IPS-15b (cell line): ENCODE measurements around the gene BTBD8.
"Not testable (repeated sequence)": the region's sequence is repeated elsewhere in the genome, so short reads cannot be mapped to it uniquely, and the experiment has no call there.

Source experiments
- H3K27me3 ChIP-seq: one replicate; pipeline ENCODE4 v1.6.1; 2013; ENCODE audit warnings: low read length; ENCODE audit not compliant: control insufficient read depth, insufficient read depth
- H3K36me3 ChIP-seq: one replicate; pipeline ENCODE4 v1.6.1; 2013; ENCODE audit warnings: low read length; ENCODE audit not compliant: control insufficient read depth, insufficient read depth
- H3K4me1 ChIP-seq: one replicate; pipeline ENCODE4 v1.6.1; 2013; ENCODE audit warnings: mild to moderate bottlenecking, low read length; ENCODE audit not compliant: control insufficient read depth, insufficient read depth
- H3K4me3 ChIP-seq: one replicate; pipeline ENCODE4 v1.5.1; 2013; ENCODE audit warnings: low read depth, low read length
- H3K9ac ChIP-seq: one replicate; pipeline ENCODE4 v1.6.1; 2013; ENCODE audit warnings: low read depth, mild to moderate bottlenecking, low read length
- H3K9me3 ChIP-seq: one replicate; pipeline ENCODE4 v1.6.1; 2013; ENCODE audit warnings: mild to moderate bottlenecking, low read length; ENCODE audit not compliant: control insufficient read depth, insufficient read depth

The BTBD8 gene

GRCh38 chr1:92070892-92071291 is 9.3 kb upstream of the BTBD8 start:
- Histone ChIP-seq H3K9ac (no peak overlapping the region), H3K4me3 (no peak overlapping the region), H3K36me3 (no peaks in the 10 kb centered on the region), H3K4me1 (peaks cover 3% of the 10 kb centered on the region), H3K9me3 (no peaks in the 10 kb centered on the region), H3K27me3 (no peaks in the 10 kb centered on the region)

GRCh38 chr1:92074446-92074845 is 5.7 kb upstream of the BTBD8 start:
- H3K4me3 ChIP-seq, H3K9ac ChIP-seq, H3K9me3 ChIP-seq, H3K36me3 ChIP-seq, H3K4me1 ChIP-seq, H3K27me3 ChIP-seq: not testable (repeated sequence)

GRCh38 chr1:92075311-92075710 is 4.8 kb upstream of the BTBD8 start, which contains the start of gene SETSIP:
Gene SETSIP (minus strand): TSS chr1:92075411. CDS start chr1:92075411, 0 bp downstream.
- H3K36me3 ChIP-seq: no peaks in the 10 kb centered on the region
- no peak within 1 kb of the TSS for H3K4me3 ChIP-seq
- H3K9me3 ChIP-seq: no peaks in the 10 kb centered on the region

GRCh38 chr1:92076363-92076762 is 3.8 kb upstream of the BTBD8 start:
- H3K9ac ChIP-seq: no peak overlapping the region
- H3K36me3 ChIP-seq: no peaks in the 10 kb centered on the region
- no peak overlapping the region for H3K4me3 ChIP-seq
- no peaks in the 10 kb centered on the region for H3K9me3 ChIP-seq
- H3K4me1 ChIP-seq: no peaks in the 10 kb centered on the region
- no peaks in the 10 kb centered on the region for H3K27me3 ChIP-seq

More at GRCh38 chr1:92075311-92075710, 4.8 kb upstream of the BTBD8 start, which contains the start of gene SETSIP:
- peaks cover 3% of the 10 kb centered on the region for H3K4me1 ChIP-seq
- no peak within 1 kb of the TSS for H3K9ac ChIP-seq
- H3K27me3 ChIP-seq: no peaks in the 10 kb centered on the region

GRCh38 chr1:92078077-92078476 is 2.1 kb upstream of the BTBD8 start:
- not testable (repeated sequence) for H3K27me3 ChIP-seq, H3K36me3 ChIP-seq

GRCh38 chr1:92079441-92079840 is 704 bp upstream of the BTBD8 start:
- H3K27me3 ChIP-seq: no peaks in the 10 kb centered on the region
- no peaks in the 10 kb centered on the region for H3K36me3 ChIP-seq
- H3K9ac ChIP-seq: peak overlapping the region; percentile 3
- no peaks in the 10 kb centered on the region for H3K4me1 ChIP-seq
- H3K4me3 ChIP-seq: peak overlapping the region; percentile 89
- H3K9me3 ChIP-seq: no peaks in the 10 kb centered on the region

More at GRCh38 chr1:92078077-92078476, 2.1 kb upstream of the BTBD8 start:
- H3K9me3 ChIP-seq, H3K4me3 ChIP-seq, H3K4me1 ChIP-seq, H3K9ac ChIP-seq: not testable (repeated sequence)

- Histone ChIP-seq H3K4me1 (no peaks in the 10 kb centered on the region), H3K36me3 (no peaks in the 10 kb centered on the region), H3K9ac (peak overlapping the region; percentile 92), H3K27me3 (no peaks in the 10 kb centered on the region), H3K9me3 (peaks cover 7% of the 10 kb centered on the region), H3K4me3 (peak overlapping the region; percentile 89)
Observed at GRCh38 chr1:92081031-92081430, 886 bp downstream of the BTBD8 start.

GRCh38 chr1:92084651-92085050 is 4.5 kb downstream of the BTBD8 start:
- Histone ChIP-seq H3K4me1 (no peaks in the 10 kb centered on the region), H3K36me3 (no peaks in the 10 kb centered on the region), H3K9me3 (peaks cover 10% of the 10 kb centered on the region), H3K9ac (no peak overlapping the region), H3K4me3 (no peak overlapping the region), H3K27me3 (no peaks in the 10 kb centered on the region)

- no peak overlapping the region for H3K4me3 ChIP-seq
- no peaks in the 10 kb centered on the region for H3K4me1 ChIP-seq
- H3K9ac ChIP-seq: no peak overlapping the region
- H3K36me3 ChIP-seq: no peaks in the 10 kb centered on the region
- peaks cover 10% of the 10 kb centered on the region for H3K9me3 ChIP-seq
- H3K27me3 ChIP-seq: no peaks in the 10 kb centered on the region
Observed at GRCh38 chr1:92085727-92086126, 5.6 kb downstream of the BTBD8 start.

- no peak overlapping the region for H3K9ac ChIP-seq
- H3K9me3 ChIP-seq: peaks cover 10% of the 10 kb centered on the region
- no peaks in the 10 kb centered on the region for H3K36me3 ChIP-seq
- no peaks in the 10 kb centered on the region for H3K27me3 ChIP-seq
- H3K4me3 ChIP-seq: no peak overlapping the region
- no peaks in the 10 kb centered on the region for H3K4me1 ChIP-seq
Observed at GRCh38 chr1:92087542-92087941, 7.4 kb downstream of the BTBD8 start.

- no peaks in the 10 kb centered on the region for H3K27me3 ChIP-seq
- no peaks in the 10 kb centered on the region for H3K9me3 ChIP-seq
- H3K36me3 ChIP-seq: no peaks in the 10 kb centered on the region
- H3K4me3 ChIP-seq: no peak overlapping the region
- H3K4me1 ChIP-seq: no peaks in the 10 kb centered on the region
- H3K9ac ChIP-seq: no peak overlapping the region
Observed at GRCh38 chr1:92091625-92092024, 11.5 kb downstream of the BTBD8 start.

GRCh38 chr1:92094090-92094489 is 13.9 kb downstream of the BTBD8 start:
- no peaks in the 10 kb centered on the region for H3K4me1 ChIP-seq
- no peaks in the 10 kb centered on the region for H3K9me3 ChIP-seq
- H3K9ac ChIP-seq: no peak overlapping the region
- no peaks in the 10 kb centered on the region for H3K27me3 ChIP-seq
- no peaks in the 10 kb centered on the region for H3K36me3 ChIP-seq
- no peak overlapping the region for H3K4me3 ChIP-seq
